ENCODE data around the gene FAM149A.

Gene FAM149A

GRCh38 chr4:186204686-186205085 lies 100.2 kb downstream of the FAM149A start:
- peak; percentile 3 for DNase-seq

GRCh38 chr4:186205156-186205555 lies 100.7 kb downstream of the FAM149A start:
- DNase-seq, result no peak

- DNase-seq, result no peak
These were observed 112.0 kb downstream of the FAM149A start for GRCh38 chr4:186216465-186217024.

GRCh38 chr4:186217733-186218293 lies 113.3 kb downstream of the FAM149A start:
- no peak for DNase-seq

- no peak for DNase-seq
These were observed 117.1 kb downstream of the FAM149A start for GRCh38 chr4:186221624-186222023.
